Heart left ventricle (tissue), 16 donors: ENCODE results near the gene RFX4. TPM values are rescaled to one million over a fixed set of nuclear protein-coding genes. Genes with fewer than 3 reads are reported as not detected.

ENCODE experiments used
- ATAC-seq, 4 donors: fragments of 200-7000 bp; cut with Tn5 transposase; one replicate each; pipeline ENCODE4 v1.9.1; 2020 to 2022; ENCODE audit warnings: moderate library complexity in 4 of 4, mild to moderate bottlenecking in 3 of 4, moderate number of reproducible peaks in 1 of 4
- DNase-seq, 5 donors: peaks; one replicate each; pipeline ENCODE4 v3.0.0-alpha.2; 2020
- H3K27ac ChIP-seq, 12 donors: fragments of 200-600 bp; sonication (generic) in 4 of 12; one replicate each; pipeline versions ENCODE4 v1.5.0 to v1.8.0; 2016 to 2022; ENCODE audit warnings: mild to moderate bottlenecking in 2 of 12
- H3K27me3 ChIP-seq, 9 donors: fragments of 200-600 bp; sonication (generic) in 2 of 9; one replicate each; pipeline versions ENCODE4 v1.5.1 to v1.8.0; 2016 to 2022; ENCODE audit warnings: mild to moderate bottlenecking in 3 of 9
- H3K36me3 ChIP-seq, 9 donors: fragments of 200-600 bp; sonication (generic) in 2 of 9; one replicate each; pipeline versions ENCODE4 v1.5.0 to v1.8.0; 2018 to 2022; ENCODE audit warnings: mild to moderate bottlenecking in 2 of 9
- H3K4me1 ChIP-seq, 12 donors: fragments of 200-600 bp; sonication (generic) in 4 of 12; one replicate each; pipeline versions ENCODE4 v1.5.0 to v1.8.0; 2016 to 2022; ENCODE audit warnings: mild to moderate bottlenecking in 3 of 12
- H3K4me3 ChIP-seq, 12 donors: fragments of 200-600 bp; sonication (generic) in 4 of 12; one replicate each; pipeline versions ENCODE4 v1.5.0 to v1.8.0; 2017 to 2022; ENCODE audit warnings: mild to moderate bottlenecking in 9 of 12, moderate library complexity in 4 of 12
- H3K9me3 ChIP-seq, 12 donors: fragments of 200-600 bp; sonication (generic) in 4 of 12; one replicate each; pipeline versions ENCODE4 v1.5.0 to v1.8.0; 2016 to 2022; ENCODE audit warnings: mild to moderate bottlenecking in 1 of 12
- POLR2A ChIP-seq, 2 donors: fragments of 450-650 bp; IDR thresholded peaks; one replicate each; pipeline ENCODE4 v1.6.1; 2017; ENCODE audit warnings: antibody characterized with exemption in 2 of 2, mild to moderate bottlenecking in 2 of 2, moderate library complexity in 2 of 2
- WGBS, 4 donors: extraction: QIAGEN DNeasy Blood & Tissue Kit in 2 of 4; methylation state at CpG; one replicate each; pipeline versions ENCODE4 v1.1.5 to v1.1.7; 2013 to 2018; 5-methylcytosine and 5-hydroxymethylcytosine counted together
- intact Hi-C, 10 donors: fragments of 100-400 bp; cut with DNase I; formaldehyde crosslinking; loops; one replicate each; pipeline versions ENCODE4 v1.11.1 to v1.14.2; 2022
- polyA plus RNA-seq, 2 donors: library from polyadenylated mRNA; stranded (reverse); fragments of 200-250 nt; gene quantifications; one replicate each; pipeline ENCODE4 v1.2.3, GENCODE V29; 2013
- total RNA-seq, 9 donors: library from RNA; depleted of rRNA in 2 of 9; stranded (reverse); fragments of >200 nt in 2 of 9; fragmentation: NEBNext Ultra II Directional in 3 of 9; extraction: Animal tissue kit (Norgen Biotek cat#: 25700) in 3 of 9; gene quantifications; one replicate each; pipeline versions ENCODE4 v1.1.0 to v1.2.4, GENCODE V29; 2016 to 2023
- TF ChIP-seq, protein P1 (sequence below), 12 donors: fragments of 200-600 bp; sonication (generic) in 4 of 12; IDR thresholded peaks; one replicate each; pipeline versions ENCODE4 v1.5.0 to v1.8.0; 2018 to 2022; ENCODE audit warnings: antibody characterized with exemption in 12 of 12, mild to moderate bottlenecking in 5 of 12
- donor health status: ischemic (EF 13 %, LVEDD 7.1; RV severe dilation, severe dysfunction).
- donor health status: healthy with polysubstance abuse.
- donor health status: DM: no; HTN: yes; CAD: no.
- donor health status: DM: no; HTN: no; CAD: no.
- donor health status: ischemic (EF 25% LVEDD 6.9; RV normal size, moderate dysfunction).
- donor health status: ischemic (EF 25% LVEDD 5.7; RV mildly dilated, moderate dysfunction).
- donor health status: healthy.
- donor health status: DM: yes; HTN: yes; CAD: no.
- donor health status: ischemic (EF 35%, LVEDD 5.7; RV mildly dilated, moderate dysfunction).
- donor health status: nonischemic (EF 11% LVEDD 7.7; RV severe dilation, severe dysfunction).
- donor health status: DM: yes; HTN: yes; CAD: no.
- donor health status: PGD.
- donor health status: ischemic (EF 29% LVEDD 5.4; RV normal size, mild dysfunction).
- donor health status: nonischemic (EF 23%, LVEDD 6.1; RV moderate dilation, normal function).

RFX4 gene
- total and polyA plus RNA-seq, 11 donors: 0.09 TPM; not detected in 9

- Histone ChIP-seq H3K4me1 (peaks cover 0 to 5% (median 0%) of the 10 kb centered on the region in 12 donors), H3K27ac (no peak overlapping the region), H3K36me3 (no peaks in the 10 kb centered on the region), H3K27me3 (peaks cover 0 to 39% (median 3%) of the 10 kb centered on the region in 9 donors), H3K9me3 (no peaks in the 10 kb centered on the region), H3K4me3 (no peak overlapping the region)
- WGBS, 4 donors: 38 to 54% (median 44%) methylated on average over 8 of the region's 8 CpGs
- ATAC-seq (no peak), DNase-seq (no peak)
- TF ChIP-seq, protein P1, sequence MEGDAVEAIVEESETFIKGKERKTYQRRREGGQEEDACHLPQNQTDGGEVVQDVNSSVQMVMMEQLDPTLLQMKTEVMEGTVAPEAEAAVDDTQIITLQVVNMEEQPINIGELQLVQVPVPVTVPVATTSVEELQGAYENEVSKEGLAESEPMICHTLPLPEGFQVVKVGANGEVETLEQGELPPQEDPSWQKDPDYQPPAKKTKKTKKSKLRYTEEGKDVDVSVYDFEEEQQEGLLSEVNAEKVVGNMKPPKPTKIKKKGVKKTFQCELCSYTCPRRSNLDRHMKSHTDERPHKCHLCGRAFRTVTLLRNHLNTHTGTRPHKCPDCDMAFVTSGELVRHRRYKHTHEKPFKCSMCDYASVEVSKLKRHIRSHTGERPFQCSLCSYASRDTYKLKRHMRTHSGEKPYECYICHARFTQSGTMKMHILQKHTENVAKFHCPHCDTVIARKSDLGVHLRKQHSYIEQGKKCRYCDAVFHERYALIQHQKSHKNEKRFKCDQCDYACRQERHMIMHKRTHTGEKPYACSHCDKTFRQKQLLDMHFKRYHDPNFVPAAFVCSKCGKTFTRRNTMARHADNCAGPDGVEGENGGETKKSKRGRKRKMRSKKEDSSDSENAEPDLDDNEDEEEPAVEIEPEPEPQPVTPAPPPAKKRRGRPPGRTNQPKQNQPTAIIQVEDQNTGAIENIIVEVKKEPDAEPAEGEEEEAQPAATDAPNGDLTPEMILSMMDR (IDR thresholded peaks at IDR 0.05): no peak
- TF ChIP-seq POLR2A (IDR thresholded peaks at IDR 0.05): no peak
- intact Hi-C loops: no loop called here
Observed at GRCh38 chr12:106672314-106673025, 89.7 kb downstream of the RFX4 start.

DNA sequence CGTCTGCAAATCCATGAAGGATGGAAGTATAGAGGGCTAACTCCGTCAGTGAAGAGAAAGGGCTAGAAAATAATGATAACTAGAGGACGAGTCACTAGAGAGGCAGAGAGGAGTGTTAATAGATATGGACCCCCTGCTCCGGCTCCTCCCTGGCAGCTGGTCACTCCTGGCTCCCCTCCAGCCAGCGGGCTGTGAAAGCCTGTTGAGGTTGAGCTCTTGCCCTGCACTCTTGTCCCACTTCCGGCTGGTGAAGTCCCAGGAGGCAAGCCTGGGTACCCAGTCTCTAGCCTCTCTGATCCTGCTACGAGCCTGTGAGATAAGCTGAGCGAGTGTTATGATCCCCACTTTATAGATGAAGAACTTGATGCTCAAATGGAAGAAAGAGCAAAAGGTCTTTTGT, 90.3 kb downstream of the RFX4 start:
- 26 to 30% (median 27%) methylated on average over 8 of the region's 8 CpGs for WGBS, 4 donors
- intact Hi-C loops: no loop called here

DNA sequence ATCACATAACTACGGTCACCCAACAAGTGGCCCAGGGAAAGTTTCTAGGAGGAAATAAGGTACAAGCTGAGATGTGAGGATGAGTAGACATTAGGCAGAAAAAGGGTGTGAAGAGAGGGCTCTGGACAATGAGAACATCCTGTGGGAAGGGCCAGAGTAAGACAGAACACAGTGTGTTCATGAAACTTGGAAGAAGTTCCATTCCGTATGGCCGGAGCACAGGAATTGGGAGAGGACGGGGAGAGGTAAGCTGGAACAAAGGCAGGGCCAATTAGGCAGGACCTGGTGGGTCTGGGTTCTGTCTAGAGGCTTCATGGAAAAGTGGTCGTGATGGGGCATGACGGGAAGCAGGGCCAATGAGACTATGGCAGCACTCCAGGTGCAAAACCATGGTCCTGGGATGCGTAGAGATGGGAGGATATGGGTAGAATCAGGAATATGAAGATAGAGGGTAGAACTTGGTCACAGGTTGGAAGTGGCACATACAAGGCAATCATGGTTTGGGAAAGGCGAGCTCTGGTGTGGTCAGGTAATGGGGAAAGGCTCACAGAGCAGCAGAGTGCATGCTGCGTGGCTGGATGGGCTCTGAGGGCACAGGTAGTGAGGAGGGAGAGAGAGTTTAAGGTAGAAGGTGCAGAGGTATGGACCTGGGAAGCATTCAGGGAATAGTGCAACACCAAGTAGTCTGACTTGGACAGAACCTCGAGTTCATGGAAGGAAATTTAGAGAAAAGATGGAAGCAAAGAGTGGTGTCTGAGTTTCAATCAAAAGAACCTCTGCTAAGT, 93.0 kb downstream of the RFX4 start:
- Histone ChIP-seq H3K36me3 (no peaks in the 10 kb centered on the region), H3K27ac (no peak overlapping the region), H3K27me3 (peaks cover 0 to 33% (median 3%) of the 10 kb centered on the region in 9 donors), H3K4me3 (no peak overlapping the region), H3K4me1 (peaks cover 0 to 5% (median 0%) of the 10 kb centered on the region in 12 donors), H3K9me3 (no peaks in the 10 kb centered on the region)
- intact Hi-C loops: no loop called here
- ATAC-seq: no peak
- no peak for TF ChIP-seq POLR2A (IDR thresholded peaks at IDR 0.05)
- TF ChIP-seq, protein P1 (IDR thresholded peaks at IDR 0.05): no peak
- no peak for DNase-seq
- 83 to 91% (median 86%) methylated on average over 10 of the region's 10 CpGs for WGBS, 4 donors

More for the DNA sequence above, 90.3 kb downstream of the RFX4 start:
- no peaks in the 10 kb centered on the region for H3K9me3 ChIP-seq
- DNase-seq (no peak), ATAC-seq (no peak)
- H3K27ac ChIP-seq: no peak overlapping the region
- H3K4me3 ChIP-seq: no peak overlapping the region
- peaks cover 0 to 5% (median 0%) of the 10 kb centered on the region in 12 donors for H3K4me1 ChIP-seq
- TF ChIP-seq, protein P1 (IDR thresholded peaks at IDR 0.05): no peak
- TF ChIP-seq POLR2A (IDR thresholded peaks at IDR 0.05): no peak
- no peaks in the 10 kb centered on the region for H3K36me3 ChIP-seq
- peaks cover 0 to 39% (median 3%) of the 10 kb centered on the region in 9 donors for H3K27me3 ChIP-seq

DNA sequence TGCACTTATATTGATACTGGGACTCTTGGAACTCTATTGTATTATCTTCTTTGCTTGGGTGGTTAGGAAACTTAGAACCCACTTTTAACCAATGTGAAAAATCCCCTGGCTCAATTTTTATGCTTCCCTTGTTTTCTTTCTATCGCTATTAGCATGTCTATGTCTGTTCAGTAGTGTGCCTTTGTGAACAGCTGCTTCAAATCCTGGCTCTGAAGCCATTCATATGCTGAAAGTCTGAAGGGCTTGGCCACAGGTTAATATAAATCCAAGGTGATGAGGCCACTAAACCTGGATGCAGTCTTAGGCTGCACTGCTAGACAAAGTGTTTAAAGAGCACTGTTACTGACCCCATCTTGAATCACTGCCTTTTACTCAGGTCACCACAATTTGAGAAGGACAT, 96.8 kb downstream of the RFX4 start:
- WGBS, 4 donors: 72 to 93% (median 80%) methylated on average over 1 of the region's 1 CpG
- H3K27me3 ChIP-seq: peaks cover 0 to 5% (median 0%) of the 10 kb centered on the region in 9 donors
- intact Hi-C loops: no loop called here
- no peaks in the 10 kb centered on the region for H3K4me1 ChIP-seq
- TF ChIP-seq, protein P1 (IDR thresholded peaks at IDR 0.05): no peak
- no peak for TF ChIP-seq POLR2A (IDR thresholded peaks at IDR 0.05)
- ATAC-seq: no peak
- no peak overlapping the region for H3K4me3 ChIP-seq
- H3K27ac ChIP-seq: no peak overlapping the region
- H3K36me3 ChIP-seq: no peaks in the 10 kb centered on the region
- no peaks in the 10 kb centered on the region for H3K9me3 ChIP-seq
- no peak for DNase-seq
